B cell (primary cell): Measurements from ENCODE around the gene SLC51B.

Experiments
- EZH2 ChIP-seq: IDR thresholded peaks from 2 replicates; pipeline ENCODE4 v1.6.1; 2012; ENCODE audit warnings: borderline replicate concordance, low read depth, mild to moderate bottlenecking, moderate library complexity, low read length; ENCODE audit not compliant: insufficient read depth, poor library complexity, severe bottlenecking
- TF ChIP-seq, protein P1 (sequence below): fragments of 200-600 bp; IDR thresholded peaks from one replicate; pipeline ENCODE4 v1.8.0; 2022; ENCODE audit warnings: antibody characterized with exemption, mild to moderate bottlenecking

DNA sequence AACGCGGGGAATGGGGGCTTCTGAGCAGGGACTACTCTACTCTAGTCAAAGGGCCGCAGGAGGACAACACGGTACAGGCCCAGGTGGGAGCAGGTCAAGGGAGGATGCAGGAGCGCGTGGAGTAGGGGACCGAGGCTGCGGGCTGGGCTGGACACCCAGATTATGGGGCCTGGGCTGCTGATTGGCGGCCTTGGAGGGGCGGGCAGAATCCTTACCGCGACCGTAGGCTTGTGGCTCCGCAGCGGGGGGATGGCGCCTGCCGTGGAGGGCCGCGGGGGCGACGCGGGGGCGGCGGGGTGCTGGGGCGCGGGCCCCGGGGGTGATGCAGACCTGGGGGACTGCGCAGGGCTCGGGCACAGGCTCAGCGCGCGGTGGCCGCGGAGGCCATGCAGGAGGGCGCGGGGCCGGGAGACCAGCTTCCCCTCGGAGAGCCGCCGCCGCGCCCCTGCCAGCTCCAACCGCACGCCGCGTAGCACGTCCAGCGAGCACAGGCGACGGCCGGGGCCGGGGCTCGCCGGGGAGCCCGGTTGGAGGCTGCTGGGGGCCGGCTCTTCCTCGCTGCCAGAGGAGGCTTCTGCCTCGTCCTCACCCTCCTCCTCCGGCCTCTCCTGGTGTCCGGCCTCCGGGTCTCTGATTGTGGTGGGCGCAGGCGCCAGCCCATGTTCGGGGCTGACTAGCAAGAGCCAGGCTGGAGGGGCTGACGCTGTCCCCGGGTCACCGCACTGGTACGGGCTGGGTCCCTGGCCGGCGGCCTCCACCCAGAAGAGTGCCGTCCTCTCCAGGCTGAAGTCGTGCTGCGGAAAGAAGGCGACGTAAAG lies 56.9 kb downstream of the SLC51B start:
- TF ChIP-seq, protein P1, sequence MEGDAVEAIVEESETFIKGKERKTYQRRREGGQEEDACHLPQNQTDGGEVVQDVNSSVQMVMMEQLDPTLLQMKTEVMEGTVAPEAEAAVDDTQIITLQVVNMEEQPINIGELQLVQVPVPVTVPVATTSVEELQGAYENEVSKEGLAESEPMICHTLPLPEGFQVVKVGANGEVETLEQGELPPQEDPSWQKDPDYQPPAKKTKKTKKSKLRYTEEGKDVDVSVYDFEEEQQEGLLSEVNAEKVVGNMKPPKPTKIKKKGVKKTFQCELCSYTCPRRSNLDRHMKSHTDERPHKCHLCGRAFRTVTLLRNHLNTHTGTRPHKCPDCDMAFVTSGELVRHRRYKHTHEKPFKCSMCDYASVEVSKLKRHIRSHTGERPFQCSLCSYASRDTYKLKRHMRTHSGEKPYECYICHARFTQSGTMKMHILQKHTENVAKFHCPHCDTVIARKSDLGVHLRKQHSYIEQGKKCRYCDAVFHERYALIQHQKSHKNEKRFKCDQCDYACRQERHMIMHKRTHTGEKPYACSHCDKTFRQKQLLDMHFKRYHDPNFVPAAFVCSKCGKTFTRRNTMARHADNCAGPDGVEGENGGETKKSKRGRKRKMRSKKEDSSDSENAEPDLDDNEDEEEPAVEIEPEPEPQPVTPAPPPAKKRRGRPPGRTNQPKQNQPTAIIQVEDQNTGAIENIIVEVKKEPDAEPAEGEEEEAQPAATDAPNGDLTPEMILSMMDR = no peak
- no peak for TF ChIP-seq EZH2
